ENCODE measurements around the gene KANK2.

The KANK2 gene

GRCh38 chr19:11116507-11116906 lies 80.8 kb downstream of the KANK2 start:
- TF ChIP-seq TAF1 (IDR thresholded peaks at IDR 0.05; ENCODE audit: borderline replicate concordance, insufficient read depth, low read length) (no peak), FOXP2 (optimal IDR thresholded peaks at IDR 0.05; ENCODE audit: borderline replicate concordance, extremely low read depth, extremely low read length, insufficient read depth) (no peak), POLR2AphosphoS5 (IDR thresholded peaks at IDR 0.05; ENCODE audit: low read depth, low read length) (no peak), SIN3A (IDR thresholded peaks at IDR 0.05; ENCODE audit: borderline replicate concordance, insufficient read depth, low read length) (no peak)
- TF ChIP-seq, protein P1, sequence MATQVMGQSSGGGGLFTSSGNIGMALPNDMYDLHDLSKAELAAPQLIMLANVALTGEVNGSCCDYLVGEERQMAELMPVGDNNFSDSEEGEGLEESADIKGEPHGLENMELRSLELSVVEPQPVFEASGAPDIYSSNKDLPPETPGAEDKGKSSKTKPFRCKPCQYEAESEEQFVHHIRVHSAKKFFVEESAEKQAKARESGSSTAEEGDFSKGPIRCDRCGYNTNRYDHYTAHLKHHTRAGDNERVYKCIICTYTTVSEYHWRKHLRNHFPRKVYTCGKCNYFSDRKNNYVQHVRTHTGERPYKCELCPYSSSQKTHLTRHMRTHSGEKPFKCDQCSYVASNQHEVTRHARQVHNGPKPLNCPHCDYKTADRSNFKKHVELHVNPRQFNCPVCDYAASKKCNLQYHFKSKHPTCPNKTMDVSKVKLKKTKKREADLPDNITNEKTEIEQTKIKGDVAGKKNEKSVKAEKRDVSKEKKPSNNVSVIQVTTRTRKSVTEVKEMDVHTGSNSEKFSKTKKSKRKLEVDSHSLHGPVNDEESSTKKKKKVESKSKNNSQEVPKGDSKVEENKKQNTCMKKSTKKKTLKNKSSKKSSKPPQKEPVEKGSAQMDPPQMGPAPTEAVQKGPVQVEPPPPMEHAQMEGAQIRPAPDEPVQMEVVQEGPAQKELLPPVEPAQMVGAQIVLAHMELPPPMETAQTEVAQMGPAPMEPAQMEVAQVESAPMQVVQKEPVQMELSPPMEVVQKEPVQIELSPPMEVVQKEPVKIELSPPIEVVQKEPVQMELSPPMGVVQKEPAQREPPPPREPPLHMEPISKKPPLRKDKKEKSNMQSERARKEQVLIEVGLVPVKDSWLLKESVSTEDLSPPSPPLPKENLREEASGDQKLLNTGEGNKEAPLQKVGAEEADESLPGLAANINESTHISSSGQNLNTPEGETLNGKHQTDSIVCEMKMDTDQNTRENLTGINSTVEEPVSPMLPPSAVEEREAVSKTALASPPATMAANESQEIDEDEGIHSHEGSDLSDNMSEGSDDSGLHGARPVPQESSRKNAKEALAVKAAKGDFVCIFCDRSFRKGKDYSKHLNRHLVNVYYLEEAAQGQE (IDR thresholded peaks at IDR 0.05; ENCODE audit: insufficient read depth in 1 of 2, low read depth in 2 of 2, low read length in 2 of 2): no peak

GRCh38 chr19:11115895-11116446 lies 81.4 kb downstream of the KANK2 start:
- TF ChIP-seq, protein P1 (IDR thresholded peaks at IDR 0.05; ENCODE audit: insufficient read depth in 1 of 2, low read depth in 2 of 2, low read length in 2 of 2): no peak
- TF ChIP-seq SIN3A (IDR thresholded peaks at IDR 0.05; ENCODE audit: borderline replicate concordance, insufficient read depth, low read length) (no peak), TAF1 (IDR thresholded peaks at IDR 0.05; ENCODE audit: borderline replicate concordance, insufficient read depth, low read length) (no peak), FOXP2 (optimal IDR thresholded peaks at IDR 0.05; ENCODE audit: borderline replicate concordance, extremely low read depth, extremely low read length, insufficient read depth) (no peak), POLR2AphosphoS5 (IDR thresholded peaks at IDR 0.05; ENCODE audit: low read depth, low read length) (no peak)

- TF ChIP-seq, protein P1 (IDR thresholded peaks at IDR 0.05; ENCODE audit: insufficient read depth in 1 of 2, low read depth in 2 of 2, low read length in 2 of 2): no peak
- TF ChIP-seq SIN3A (IDR thresholded peaks at IDR 0.05; ENCODE audit: borderline replicate concordance, insufficient read depth, low read length): no peak
- no peak for TF ChIP-seq TAF1 (IDR thresholded peaks at IDR 0.05; ENCODE audit: borderline replicate concordance, insufficient read depth, low read length)
- no peak for TF ChIP-seq POLR2AphosphoS5 (IDR thresholded peaks at IDR 0.05; ENCODE audit: low read depth, low read length)
- TF ChIP-seq FOXP2 (optimal IDR thresholded peaks at IDR 0.05; ENCODE audit: borderline replicate concordance, extremely low read depth, extremely low read length, insufficient read depth): no peak
Observed at GRCh38 chr19:11115042-11115441, 82.3 kb downstream of the KANK2 start.
